IMR-90 (cell line): ENCODE data around the gene PDGFC. TPM values are rescaled to one million over a fixed set of nuclear protein-coding genes. Genes with fewer than 3 reads are reported as not detected.

Source experiments
- ATAC-seq: fragments of 200-7000 bp; cut with Tn5 transposase; 2 replicates; pipeline ENCODE4 v1.9.1; 2020; ENCODE audit warnings: low read depth, mild to moderate bottlenecking, moderate library complexity
- BruUV-seq: library from RNA; stranded (reverse); fragments of 400-500 nt; replicated peaks from 2 replicates; lab custom pipeline; 2021; lab: Mats Ljungman, UMichigan
- CTCF ChIA-PET: fragments of 300-600 bp; formaldehyde crosslinking; extraction: SDS; loops from one replicate; lab custom pipeline; 2021; ENCODE audit warnings: antibody characterized with exemption; lab: Yijun Ruan, JAX
- POLR2A ChIA-PET: fragments of 300-600 bp; sonication (Branson Sonifier 250); formaldehyde crosslinking; loops from one replicate; lab custom pipeline; 2022; ENCODE audit warnings: antibody characterized with exemption; ENCODE audit not compliant: unreplicated experiment; lab: Charles Lee
- DNase-seq: peaks from one replicate; pipeline ENCODE4 v3.0.0; 2013
- H2AFZ ChIP-seq: replicated peaks from 2 replicates; pipeline ENCODE3; 2013; ENCODE audit warnings: low read length, mild to moderate bottlenecking; ENCODE audit not compliant: poor library complexity
- H2AK5ac ChIP-seq: 2 replicates; pipeline ENCODE4 v1.6.1; 2013; ENCODE audit warnings: low read depth, low read length, inconsistent platforms
- H2AK9ac ChIP-seq: replicated peaks from 2 replicates; pipeline ENCODE3; 2013; ENCODE audit warnings: mild to moderate bottlenecking, low read depth, low read length, moderate library complexity; ENCODE audit not compliant: poor library complexity
- H2BK120ac ChIP-seq: 2 replicates; pipeline ENCODE4 v1.6.1; 2013; ENCODE audit warnings: low read depth, low read length, inconsistent platforms
- H2BK15ac ChIP-seq: 3 replicates; pipeline ENCODE4 v1.6.1; 2013; ENCODE audit warnings: low read depth, low read length, inconsistent platforms
- H2BK20ac ChIP-seq: 2 replicates; pipeline ENCODE4 v1.6.1; 2013; ENCODE audit warnings: low read depth, mild to moderate bottlenecking, inconsistent platforms, low read length, moderate library complexity
- H2BK5ac ChIP-seq: 2 replicates; pipeline ENCODE4 v1.6.1; 2013; ENCODE audit warnings: mild to moderate bottlenecking, low read depth, low read length, inconsistent platforms; ENCODE audit not compliant: poor library complexity, severe bottlenecking
- H3K14ac ChIP-seq: replicated peaks from 2 replicates; pipeline ENCODE4 v1.6.1; 2013; ENCODE audit warnings: low read depth, low read length, inconsistent platforms
- H3K18ac ChIP-seq: 2 replicates; pipeline ENCODE4 v1.6.1; 2013; ENCODE audit warnings: low read depth, low read length, control low read depth
- H3K23ac ChIP-seq: 2 replicates; pipeline ENCODE4 v1.6.1; 2013; ENCODE audit warnings: low read depth, low read length, inconsistent platforms
- H3K27ac ChIP-seq: 2 replicates; pipeline ENCODE4 v1.5.1; 2013; ENCODE audit warnings: mild to moderate bottlenecking, control low read depth, low read length; ENCODE audit not compliant: insufficient read depth
- H3K27me3 ChIP-seq: 2 replicates; pipeline ENCODE4 v1.6.1; 2013; ENCODE audit warnings: low read length; ENCODE audit not compliant: control insufficient read depth, insufficient read depth
- H3K36me3 ChIP-seq: 2 replicates; pipeline ENCODE4 v1.6.1; 2013; ENCODE audit warnings: low read length, mixed read lengths; ENCODE audit not compliant: control insufficient read depth, insufficient read depth
- H3K4ac ChIP-seq: 2 replicates; pipeline ENCODE4 v1.6.1; 2013; ENCODE audit warnings: low read depth, low read length, inconsistent platforms
- H3K4me1 ChIP-seq: 2 replicates; pipeline ENCODE4 v1.6.1; 2013; ENCODE audit warnings: low read length, mixed read lengths; ENCODE audit not compliant: control insufficient read depth, insufficient read depth
- H3K4me2 ChIP-seq: 2 replicates; pipeline ENCODE4 v1.6.1; 2013; ENCODE audit warnings: low read depth, mild to moderate bottlenecking, control low read depth, low read length, moderate library complexity
- H3K4me3 ChIP-seq: 2 replicates; pipeline ENCODE4 v1.5.1; 2013; ENCODE audit warnings: low read depth, mild to moderate bottlenecking, control low read depth, low read length, moderate library complexity; ENCODE audit not compliant: insufficient read depth
- H3K56ac ChIP-seq: 2 replicates; pipeline ENCODE4 v1.6.1; 2013; ENCODE audit warnings: low read length, inconsistent platforms; ENCODE audit not compliant: insufficient read depth; ENCODE audit errors: extremely low read depth
- H3K79me1 ChIP-seq, 2 experiments: 2 replicates each; pipeline ENCODE4 v1.6.1; 2013; ENCODE audit warnings: low read length in 2 of 2, inconsistent platforms in 1 of 2, low read depth in 1 of 2
- H3K9ac ChIP-seq: 2 replicates; pipeline ENCODE4 v1.6.1; 2013; ENCODE audit warnings: low read depth, low read length, control low read depth
- H3K9me1 ChIP-seq: 2 replicates; pipeline ENCODE4 v1.6.1; 2013; ENCODE audit warnings: low read length, inconsistent platforms; ENCODE audit not compliant: insufficient read depth
- H3K9me3 ChIP-seq: 2 replicates; pipeline ENCODE4 v1.6.1; 2013; ENCODE audit warnings: low read length; ENCODE audit not compliant: control insufficient read depth, insufficient read depth
- H4K20me1 ChIP-seq: 2 replicates; pipeline ENCODE4 v1.6.1; 2013; ENCODE audit warnings: low read length, inconsistent platforms; ENCODE audit not compliant: insufficient read depth
- H4K5ac ChIP-seq: 2 replicates; pipeline ENCODE4 v1.6.1; 2013; ENCODE audit warnings: mild to moderate bottlenecking, low read depth, low read length, control low read depth
- H4K8ac ChIP-seq, 2 experiments: 2 replicates each; pipeline ENCODE4 v1.6.1; 2013; ENCODE audit warnings: low read depth in 2 of 2, low read length in 2 of 2, control low read depth in 1 of 2, inconsistent platforms in 1 of 2
- H4K91ac ChIP-seq: 2 replicates; pipeline ENCODE4 v1.6.1; 2013; ENCODE audit warnings: low read depth, low read length, inconsistent platforms; ENCODE audit not compliant: insufficient read depth
- CEBPB ChIP-seq: IDR thresholded peaks from 2 replicates; pipeline ENCODE4 v1.6.1; 2012; ENCODE audit warnings: low read depth, low read length, improper control_type of control experiment
- CTCF ChIP-seq: conservative IDR thresholded peaks from 2 replicates; pipeline ENCODE4 v1.5.1; 2012; ENCODE audit warnings: mild to moderate bottlenecking, low read depth, low read length, improper control_type of control experiment
- ELK1 ChIP-seq: fragments of 150-350 bp; IDR thresholded peaks from 2 replicates; pipeline ENCODE4 v1.6.1; 2016; ENCODE audit warnings: low read depth, mild to moderate bottlenecking, low read length, moderate library complexity, borderline replicate concordance
- MAZ ChIP-seq: IDR thresholded peaks from 2 replicates; pipeline ENCODE4 v1.6.1; 2012; ENCODE audit warnings: low read depth, mild to moderate bottlenecking, low read length, improper control_type of control experiment, moderate library complexity, borderline replicate concordance
- POLR2A ChIP-seq: IDR thresholded peaks from 2 replicates; pipeline ENCODE4 v1.6.1; 2012; ENCODE audit warnings: mild to moderate bottlenecking, low read depth, low read length
- WGBS, 2 experiments: methylation state at CpG; one replicate each; pipeline versions ENCODE4 v1.1.5 to v1.1.7; 2013; ENCODE audit warnings: missing lambda C conversion rate in 2 of 2; ENCODE audit not compliant: insufficient read length in 1 of 2; ENCODE audit errors: extremely low coverage in 2 of 2; 5-methylcytosine and 5-hydroxymethylcytosine counted together
- dilution Hi-C: fragments of 300-500 bp; cut with HindIII; formaldehyde crosslinking; loops from one replicate; pipeline ENCODE4 v1.14.3; 2018; ENCODE audit warnings: low sequenced_read_pairs; ENCODE audit not compliant: unreplicated experiment
- in situ Hi-C: fragments of 300-500 bp; cut with MboI; formaldehyde crosslinking; loops from 3 replicates; pipeline ENCODE4 v1.14.3; 2019; ENCODE audit warnings: low sequenced_read_pairs, inconsistent platforms, mixed read lengths
- intact Hi-C: fragments of 100-400 bp; cut with micrococcal nuclease; formaldehyde crosslinking; loops from 2 replicates; pipeline ENCODE4 v1.10.0; 2022
- polyA plus RNA-seq, 3 experiments: library from polyadenylated mRNA; depleted of rRNA; stranded (reverse); fragments of >200 nt; gene quantifications; 2 replicates each; pipeline ENCODE4 v1.2.3, GENCODE V29; 2012; ENCODE audit warnings: low replicate concordance in 1 of 3
- total RNA-seq: library from RNA; depleted of rRNA; stranded (reverse); fragments of >200 nt; gene quantifications from 2 replicates; pipeline ENCODE4 v1.2.3, GENCODE V29; 2012

PDGFC gene
- total and polyA plus RNA-seq, 2 of the 4 experiments (the other 2 are of a cell fraction) = 19.8 to 90.7 TPM

DNA sequence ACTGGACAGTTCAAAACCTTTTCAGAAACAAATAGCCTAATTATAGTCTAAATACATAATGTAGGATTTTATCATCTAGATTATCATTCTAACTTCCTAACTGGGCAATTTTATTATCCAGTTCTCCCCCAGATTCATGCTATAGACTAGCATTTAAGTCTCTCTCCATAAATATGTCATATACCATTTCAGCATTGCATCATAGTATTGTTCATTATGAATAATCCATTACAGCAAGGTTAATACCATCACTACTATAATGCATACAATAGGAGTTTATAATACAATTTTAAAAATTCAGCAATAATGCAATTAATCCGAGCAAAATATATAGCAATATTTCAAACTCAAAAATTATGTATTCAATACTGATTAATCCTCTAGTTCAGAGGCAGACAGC is 77.4 kb downstream of the PDGFC start:
- Histone ChIP-seq H3K36me3 (no peaks in the 10 kb centered on the region), H3K18ac (no peak overlapping the region), H4K20me1 (peaks cover 16% of the 10 kb centered on the region; the same call in 1 of the 2 replicates), H3K23ac (no peak overlapping the region), H4K91ac (no peak overlapping the region), H2AK5ac (no peak overlapping the region), H3K4ac (no peak overlapping the region), H2BK120ac (no peak overlapping the region), H2BK20ac (no peak overlapping the region), H3K27me3 (no peaks in the 10 kb centered on the region), H3K4me3 (no peak overlapping the region), H3K56ac (no peak overlapping the region), H3K9me3 (no peaks in the 10 kb centered on the region), H3K9me1 (peaks cover 6% of the 10 kb centered on the region), H2AFZ (no peak overlapping the region), H4K8ac (no peak overlapping the region), H3K4me1 (peaks cover 4% of the 10 kb centered on the region; the same call in 1 of the 2 replicates), H3K79me1 (peaks cover 25 to 46% of the 10 kb centered on the region in 2 experiments), H2BK5ac (no peak overlapping the region), H2BK15ac (no peak overlapping the region), H4K5ac (no peak overlapping the region), H3K27ac (no peak overlapping the region), H3K9ac (no peak overlapping the region), H3K14ac (no peak overlapping the region), H3K4me2 (no peak overlapping the region), H2AK9ac (no peak overlapping the region)
- dilution Hi-C loops (no loop called here), in situ Hi-C loops (no loop called here), intact Hi-C loops (no loop called here)
- BruUV-seq = no TSS peak
- no peak for ATAC-seq
- TF ChIP-seq CEBPB (peak; percentile 55; the same call in 1 of the 2 replicates), ELK1 (no peak), POLR2A (no peak), MAZ (no peak), CTCF (no peak)
- DNase-seq = no peak
- WGBS, 2 experiments = no CpG with 5 or more reads among the region's 1 CpG
- ChIA-PET CTCF (no interaction called here), POLR2A (no interaction called here)
